Hippocampal formation (tissue), 2 donors: ENCODE measurements around the gene DOCK3.
"Not testable (repeated sequence)": the region's sequence is repeated elsewhere in the genome, so short reads cannot be mapped to it uniquely, and the experiment has no call there.

Experiments
- DNase-seq, 2 donors: peaks; one replicate each; lab custom pipeline; 2025; lab: John Stamatoyannopoulos, UW

DOCK3 gene

DNA sequence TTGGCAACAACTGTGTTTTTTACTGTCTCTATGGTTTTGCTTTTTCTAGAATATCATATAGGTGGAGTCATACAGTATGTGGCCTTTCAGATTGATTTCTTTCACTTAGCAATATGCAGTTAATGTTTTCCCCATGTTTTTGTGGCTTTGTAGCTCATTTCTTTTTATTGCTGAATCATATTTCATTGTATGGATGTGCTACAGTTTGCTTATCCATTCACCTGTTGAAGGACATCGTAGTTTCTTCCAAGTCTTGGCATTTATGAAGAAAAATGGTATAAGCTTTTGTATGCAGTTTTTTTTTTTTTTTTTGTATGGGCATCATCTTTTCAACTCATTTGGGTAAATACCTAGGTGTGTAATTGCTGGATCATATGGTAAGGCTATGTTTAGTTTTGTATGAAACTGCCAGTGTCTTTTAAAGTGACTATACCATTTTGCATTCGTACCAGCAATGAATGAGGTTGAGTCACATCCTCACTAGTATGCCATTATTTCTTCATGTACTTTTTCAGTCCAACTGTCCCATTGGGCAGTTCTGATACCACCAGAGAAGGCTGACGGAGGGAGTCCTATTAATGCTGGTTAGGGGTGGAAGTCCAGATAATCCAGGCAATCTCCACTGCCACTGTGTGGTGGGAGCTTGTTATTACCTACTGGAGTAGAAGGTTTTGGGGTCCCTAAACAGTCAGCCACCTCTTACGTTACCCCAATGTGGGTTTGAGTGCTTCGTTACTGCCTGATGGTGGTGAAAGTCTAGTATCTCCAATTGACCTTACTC, 210.5 kb downstream of the DOCK3 start:
- DNase-seq: no peak

DNA sequence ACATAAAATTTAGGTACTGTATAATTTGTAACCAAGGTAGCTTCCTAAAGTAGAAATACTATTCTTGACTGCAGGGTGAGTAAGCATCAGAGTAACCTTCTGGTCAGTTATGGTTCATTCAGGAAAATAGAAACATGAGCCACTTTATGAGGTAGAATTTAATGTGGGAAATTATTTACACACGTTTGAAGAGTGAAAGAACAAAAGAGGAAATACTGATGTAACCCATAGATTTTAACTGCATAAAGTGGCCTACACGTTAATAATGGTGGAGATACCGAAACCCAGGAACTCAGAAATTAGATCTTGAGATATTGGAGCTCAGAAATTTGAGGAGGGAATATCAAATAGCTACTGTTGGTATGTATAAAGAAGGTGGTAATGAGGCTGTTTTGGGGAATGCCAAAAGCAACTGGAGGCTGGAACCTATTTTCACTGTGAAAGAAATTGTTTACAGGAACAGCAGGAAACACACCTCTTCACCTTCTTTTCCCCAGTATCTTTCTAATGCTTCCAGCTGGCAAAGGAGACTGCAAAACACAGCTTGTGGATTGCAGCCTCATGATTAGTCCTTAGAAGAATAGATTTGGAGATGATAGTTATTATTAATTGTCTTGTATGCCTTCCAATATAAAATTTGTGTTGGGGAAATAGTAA, 216.1 kb downstream of the DOCK3 start:
- no peak for DNase-seq

DNA sequence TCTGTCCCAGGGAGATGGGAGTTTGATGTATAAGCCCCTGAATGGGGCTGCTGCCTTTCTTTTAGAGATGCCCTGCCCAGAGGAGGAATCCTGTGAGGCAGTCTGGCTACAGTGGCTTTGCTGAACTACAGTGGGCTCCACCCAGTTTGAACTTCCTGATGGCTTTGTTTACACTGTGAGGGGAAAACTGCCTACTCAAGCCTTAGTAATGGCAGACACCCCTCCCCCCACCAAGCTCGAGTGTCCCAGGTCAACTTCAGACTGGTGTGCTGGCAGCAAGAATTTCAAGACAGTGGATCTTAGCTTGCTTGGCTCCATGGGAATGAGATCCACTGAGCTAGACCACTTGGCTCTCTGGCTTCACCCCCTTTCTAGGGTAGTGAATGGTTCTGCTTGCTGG, 226.4 kb downstream of the DOCK3 start:
- not testable (repeated sequence) for DNase-seq

DNA sequence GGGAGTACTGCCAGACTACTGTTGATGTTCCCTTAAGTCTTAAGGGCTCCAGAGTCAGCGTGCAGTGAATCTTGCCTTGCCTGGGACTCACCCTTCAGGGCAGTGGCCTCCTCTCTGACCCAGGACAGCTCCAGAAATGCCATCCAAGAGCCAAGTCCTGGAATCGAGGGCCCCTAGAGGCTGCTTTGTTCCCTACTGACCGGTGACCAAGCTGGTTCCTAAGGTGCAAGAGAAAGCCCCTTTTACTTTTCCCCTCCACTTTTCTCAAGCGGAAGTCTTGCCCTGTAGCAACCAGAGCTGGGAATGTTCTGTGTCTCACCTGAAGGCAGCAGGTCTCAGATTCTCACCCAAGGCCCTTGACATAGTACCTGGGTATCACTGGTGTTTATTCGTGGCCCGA, 238.0 kb downstream of the DOCK3 start:
- DNase-seq: no peak

DNA sequence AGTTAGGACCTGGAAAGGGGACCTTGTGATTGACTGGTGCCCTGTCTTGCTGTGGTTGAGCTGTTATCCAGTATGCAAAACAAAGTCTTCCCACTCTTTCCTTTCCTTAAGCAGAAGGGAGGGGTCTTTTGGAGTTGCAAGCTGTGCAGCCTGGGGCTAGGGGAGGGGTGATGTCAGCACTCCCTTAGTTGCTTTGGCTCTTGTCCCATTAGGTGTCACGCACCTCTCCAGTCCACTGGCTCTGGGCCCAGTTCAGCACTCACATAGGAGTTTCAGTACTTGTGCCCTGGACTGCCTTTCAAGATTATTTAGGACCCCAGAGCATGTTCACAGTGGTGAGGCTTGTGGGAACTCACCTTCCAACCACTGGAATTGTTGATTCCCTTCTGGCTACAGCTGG, 238.5 kb downstream of the DOCK3 start:
- DNase-seq: no peak

DNA sequence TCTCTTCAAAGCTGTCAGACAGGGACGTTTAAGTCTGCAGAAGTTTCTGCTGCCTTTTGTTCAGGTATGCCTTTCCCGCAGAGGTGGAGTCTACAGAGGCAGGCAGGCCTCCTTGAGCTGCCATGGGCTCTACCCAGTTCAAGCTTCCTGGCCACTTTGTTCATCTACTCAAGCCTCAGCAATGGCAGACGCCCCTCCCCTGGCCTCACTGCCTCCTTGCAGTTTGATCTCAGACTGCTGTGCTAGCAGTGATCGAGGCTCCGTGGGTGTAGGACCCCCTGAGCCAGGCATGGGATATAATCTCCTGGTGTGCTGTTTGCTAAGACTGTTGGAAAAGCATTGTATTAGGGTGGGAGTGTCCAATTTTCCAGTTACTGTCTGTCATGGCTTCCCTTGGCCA, 247.3 kb downstream of the DOCK3 start:
- not testable (repeated sequence) for DNase-seq

DNA sequence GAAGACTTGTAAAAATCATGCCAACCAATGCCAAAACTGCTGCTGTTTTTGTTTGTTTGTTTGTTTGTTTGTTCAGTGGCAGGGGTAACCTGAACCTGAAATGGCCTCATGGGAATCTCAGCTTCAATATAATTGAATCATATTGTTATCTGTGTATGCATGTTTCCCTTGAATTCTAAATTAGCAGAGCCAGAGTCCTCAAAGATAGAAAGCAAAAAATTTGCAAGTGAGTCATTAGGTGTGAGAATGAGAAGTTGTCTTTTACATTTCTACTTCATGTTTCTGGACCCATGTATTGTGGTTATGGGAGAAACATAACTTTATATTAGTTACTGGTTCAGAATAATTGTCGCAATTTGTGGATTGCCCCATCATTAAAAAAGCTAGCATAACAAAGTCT, 249.2 kb downstream of the DOCK3 start:
- no peak for DNase-seq

DNA sequence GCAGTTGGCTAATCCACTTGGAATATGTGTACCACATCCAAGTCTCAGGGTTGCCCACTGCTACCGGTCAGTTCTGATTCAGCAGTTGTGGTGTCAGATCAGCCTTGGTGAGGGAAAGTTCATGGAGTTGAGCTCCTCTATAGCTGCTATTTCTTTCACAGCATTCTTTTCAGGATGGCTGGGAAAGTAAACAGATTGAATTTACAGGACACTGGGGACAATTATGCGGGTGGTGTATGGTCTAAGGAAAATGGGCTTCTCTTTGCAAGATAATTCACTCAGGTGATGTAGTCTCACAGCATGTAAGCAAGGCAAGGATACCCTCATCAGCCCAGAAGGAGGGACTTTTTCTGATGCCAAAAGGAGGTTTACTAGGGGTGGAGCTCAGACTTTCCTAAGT, 249.9 kb downstream of the DOCK3 start:
- no peak for DNase-seq

DNA sequence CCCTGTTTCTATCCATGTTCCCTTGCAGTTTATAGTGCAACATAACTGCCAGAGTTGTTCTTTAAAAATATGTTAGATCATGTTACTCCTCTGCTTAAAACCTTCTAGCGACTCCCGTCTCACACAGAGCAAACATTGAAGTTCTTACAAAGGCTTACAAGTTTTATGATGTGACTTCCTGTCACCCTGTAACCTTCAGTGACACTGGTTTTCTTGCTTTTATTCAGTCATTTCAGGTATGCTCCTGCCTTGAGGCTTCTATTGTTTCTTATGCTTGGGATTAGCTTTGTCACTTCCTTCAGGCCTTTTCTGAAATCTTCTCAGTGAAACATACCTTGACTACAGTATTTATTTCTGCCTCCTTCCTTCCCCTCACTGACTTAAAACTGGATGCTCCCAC, 252.1 kb downstream of the DOCK3 start:
- DNase-seq: no peak

DNA sequence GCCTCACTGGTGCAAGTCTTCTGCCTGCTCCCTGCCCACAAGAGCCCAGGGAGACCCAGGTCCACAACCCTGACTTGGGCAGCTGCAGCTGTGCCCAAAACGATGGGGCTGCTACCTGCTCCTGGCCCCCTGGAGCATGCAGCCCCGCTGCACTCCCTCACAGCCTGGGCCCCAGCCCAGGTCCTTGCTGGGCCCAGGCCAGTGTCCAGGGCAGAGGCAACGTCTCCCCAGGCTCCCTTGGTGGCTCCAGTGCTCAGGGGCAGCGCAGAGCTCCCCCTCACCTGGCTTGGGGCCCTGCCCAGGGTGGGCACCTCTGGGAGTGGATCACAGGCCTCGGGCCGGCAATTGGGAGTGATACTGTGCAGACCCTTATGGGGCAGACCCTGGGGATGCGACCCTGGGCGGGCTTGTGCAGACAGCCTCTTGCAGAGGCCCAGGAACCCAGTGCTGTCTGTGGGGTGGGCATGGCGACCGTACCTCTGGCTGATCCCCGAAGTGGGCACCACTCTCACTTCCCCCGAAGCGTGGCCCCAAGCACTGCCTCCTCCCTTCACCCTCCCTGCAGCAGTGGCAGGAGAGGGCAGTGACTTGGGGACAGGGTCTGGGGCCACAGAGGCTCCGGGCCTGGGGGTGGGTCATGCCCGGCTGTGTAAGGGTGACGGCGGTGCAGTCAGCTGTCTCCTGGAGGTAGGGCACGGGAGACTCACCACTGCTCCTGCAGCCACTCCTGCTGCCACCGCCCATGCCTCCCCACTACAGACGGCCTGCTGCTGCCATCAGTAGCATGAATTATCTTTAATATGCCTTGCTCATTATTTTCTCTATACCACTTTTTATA, 255.9 kb downstream of the DOCK3 start:
- DNase-seq: no peak

DNA sequence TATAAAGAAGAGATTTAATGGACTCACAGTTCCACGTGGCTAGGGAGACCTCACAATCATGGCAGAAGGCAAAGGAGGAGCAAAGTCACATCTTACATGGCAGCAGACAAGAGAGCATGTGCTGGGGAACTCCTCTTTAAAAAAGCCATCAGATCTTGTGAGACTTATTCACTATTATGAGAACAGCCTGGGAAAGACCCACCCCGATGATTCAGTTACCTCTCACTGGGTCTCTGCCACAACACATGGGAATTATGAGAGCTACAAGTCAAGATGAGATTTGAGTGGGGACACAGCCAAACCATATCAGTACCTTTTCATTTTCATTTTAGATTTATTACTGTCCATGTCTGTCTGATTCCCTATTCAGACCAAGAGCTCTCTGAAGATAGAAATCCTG, 258.2 kb downstream of the DOCK3 start:
- DNase-seq: not testable (repeated sequence)

DNA sequence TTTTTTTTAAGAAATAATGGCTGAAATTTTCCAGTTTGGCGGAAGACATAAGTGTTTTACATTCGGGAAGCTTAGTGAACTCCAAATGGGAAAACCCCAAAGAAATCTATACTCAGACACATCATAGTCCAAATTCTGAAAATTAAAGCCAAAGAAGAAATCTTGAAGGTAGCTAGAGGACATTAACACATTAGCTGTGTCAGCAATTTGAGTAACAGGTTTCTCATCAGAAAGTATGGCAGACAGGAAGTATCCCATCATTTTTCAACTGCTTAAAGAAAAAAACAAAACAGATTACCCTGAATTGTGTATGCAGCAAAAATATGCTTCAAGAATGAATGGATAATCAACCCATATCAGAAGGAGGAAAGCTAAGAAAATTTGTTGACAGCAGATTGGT, 261.7 kb downstream of the DOCK3 start:
- DNase-seq: no peak

DNA sequence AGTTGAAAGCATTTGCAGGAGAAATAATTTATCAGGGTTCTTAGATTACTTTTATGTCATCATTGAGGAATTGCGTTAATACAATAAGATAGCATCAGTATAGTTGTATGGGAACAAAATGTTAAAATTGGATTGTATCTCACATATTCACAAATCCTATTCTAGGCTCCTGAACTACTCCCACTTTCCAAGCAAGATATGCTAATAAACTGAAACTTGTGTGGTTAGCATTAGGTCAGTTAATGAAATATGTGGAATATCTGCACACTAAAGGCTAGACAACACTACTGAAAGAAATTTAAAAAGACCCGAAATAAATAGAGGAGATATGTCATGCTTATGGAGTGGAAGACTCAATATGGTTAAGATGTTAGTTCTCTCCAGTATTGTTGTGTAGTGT, 272.7 kb downstream of the DOCK3 start:
- no peak for DNase-seq

DNA sequence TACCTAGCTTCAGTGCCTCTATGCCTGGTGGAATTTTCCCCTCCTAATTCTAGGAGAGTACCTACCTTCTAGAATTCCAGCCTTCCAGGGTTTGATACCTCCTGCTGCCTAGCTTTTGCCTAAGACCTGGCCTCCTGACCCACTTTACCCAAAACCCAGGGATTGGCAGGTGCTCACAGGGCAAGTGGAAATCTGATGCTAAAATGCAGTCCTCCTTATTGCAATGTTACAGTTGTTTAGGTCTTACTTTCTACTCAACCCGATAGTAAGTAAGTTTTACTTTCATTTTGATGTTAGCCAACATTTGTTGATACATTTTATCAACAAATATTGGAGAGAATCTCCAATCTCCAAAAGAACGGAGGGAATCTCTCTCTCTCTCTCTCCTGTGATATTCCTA, 275.9 kb downstream of the DOCK3 start:
- DNase-seq: no peak

DNA sequence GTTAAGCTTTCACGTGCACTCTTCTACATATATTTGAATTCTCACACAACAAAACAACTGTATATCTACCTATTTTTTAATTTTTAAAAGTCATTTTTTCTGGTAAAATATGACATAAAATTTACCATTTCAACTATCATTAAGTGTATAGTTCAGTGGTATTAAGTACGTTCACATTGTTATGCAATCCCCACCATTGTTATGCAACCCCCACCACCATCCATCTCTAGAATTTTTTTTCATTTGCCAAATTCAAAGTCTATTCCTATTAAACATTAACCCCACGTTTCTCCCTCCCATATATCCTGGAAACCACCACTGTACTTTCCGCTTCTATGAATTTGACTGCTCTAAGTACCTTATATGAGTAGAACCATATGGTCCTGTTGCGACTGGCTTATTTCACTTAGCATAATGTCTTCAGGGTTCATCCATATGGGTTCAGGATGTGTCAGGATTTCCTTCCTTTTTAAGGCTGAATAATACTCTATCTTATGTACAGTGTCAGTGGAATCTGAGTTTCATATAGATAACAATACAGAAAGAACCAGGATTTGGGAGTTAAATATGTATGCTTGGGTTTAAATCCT, 279.2 kb downstream of the DOCK3 start:
- no peak for DNase-seq

DNA sequence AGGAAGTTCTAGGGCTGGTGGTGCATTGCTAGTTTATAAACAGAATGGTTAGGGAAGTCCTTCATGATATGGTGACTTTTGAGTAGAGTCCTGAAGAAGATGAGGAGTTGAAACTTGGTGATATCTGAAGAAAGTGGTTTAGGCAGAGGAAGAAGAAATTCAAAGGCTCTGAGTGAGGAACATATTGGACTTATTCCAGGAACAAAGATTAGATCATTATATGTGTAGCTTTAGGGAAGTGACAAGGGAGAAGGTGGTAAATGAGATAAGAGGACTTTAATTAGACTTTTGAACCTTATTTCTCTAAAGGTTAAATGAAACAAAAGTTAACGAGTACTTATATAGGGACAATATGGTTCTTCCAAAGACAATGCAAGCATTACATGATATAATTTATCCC, 286.7 kb downstream of the DOCK3 start:
- no peak for DNase-seq

DNA sequence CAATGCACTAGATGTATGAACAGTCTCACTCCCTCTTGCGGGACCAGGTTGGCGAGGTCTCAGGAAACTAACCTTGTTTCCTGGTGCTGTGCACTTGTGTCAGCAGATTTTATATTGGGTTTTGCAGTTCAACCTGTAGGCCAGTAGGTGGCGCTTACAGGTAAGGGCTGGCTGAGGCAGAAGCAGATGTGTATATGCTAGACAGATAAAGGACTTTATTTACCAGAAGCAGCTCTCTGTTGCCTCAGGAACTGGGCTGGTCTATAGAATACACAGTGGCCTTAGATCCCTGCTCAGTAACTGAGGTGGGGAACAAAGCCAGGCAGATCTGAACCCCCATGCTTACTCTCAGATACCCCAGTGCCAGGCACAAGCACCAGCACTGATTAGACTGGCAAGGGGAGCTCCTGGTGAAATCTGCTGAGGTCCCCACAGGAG, 296.8 kb downstream of the DOCK3 start:
- no peak for DNase-seq

DNA sequence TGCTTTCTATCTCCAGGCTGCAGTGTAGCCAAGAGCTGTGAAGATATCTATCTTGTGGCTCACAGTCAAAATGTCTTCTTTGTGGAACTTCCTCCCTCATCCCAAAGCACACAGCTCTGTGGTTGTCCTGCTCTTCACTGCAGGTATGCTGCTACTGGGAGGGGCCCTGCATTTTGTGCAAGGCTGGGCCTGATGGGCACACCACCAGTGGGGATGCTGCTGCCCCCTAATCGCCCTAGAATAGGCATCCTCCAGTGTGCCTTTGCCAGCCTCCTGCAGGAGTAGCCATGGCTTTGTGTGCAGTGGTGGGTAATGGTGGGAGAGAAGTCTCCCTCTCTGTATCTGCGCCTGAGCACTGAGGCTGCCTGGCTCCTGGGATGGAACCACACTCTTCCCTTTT, 297.3 kb downstream of the DOCK3 start:
- no peak for DNase-seq

DNA sequence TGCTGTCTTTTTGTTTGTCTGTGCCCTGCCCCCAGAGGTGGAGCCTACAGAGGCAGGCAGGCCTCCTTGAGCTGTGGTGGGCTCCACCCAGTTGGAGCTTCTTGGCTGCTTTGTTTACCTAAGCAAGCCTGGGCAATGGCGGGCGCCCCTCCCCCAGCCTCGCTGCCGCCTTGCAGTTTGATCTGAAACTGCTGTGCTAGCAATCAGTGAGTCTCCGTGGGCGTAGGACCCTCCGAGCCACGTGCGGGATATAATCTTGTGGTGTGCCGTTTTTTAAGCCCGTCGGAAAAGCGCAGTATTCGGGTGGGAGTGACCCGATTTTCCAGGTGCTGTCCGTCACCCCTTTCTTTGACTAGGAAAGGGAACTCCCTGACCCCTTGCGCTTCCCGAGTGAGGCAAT, 303.9 kb downstream of the DOCK3 start:
- DNase-seq: not testable (repeated sequence)

DNA sequence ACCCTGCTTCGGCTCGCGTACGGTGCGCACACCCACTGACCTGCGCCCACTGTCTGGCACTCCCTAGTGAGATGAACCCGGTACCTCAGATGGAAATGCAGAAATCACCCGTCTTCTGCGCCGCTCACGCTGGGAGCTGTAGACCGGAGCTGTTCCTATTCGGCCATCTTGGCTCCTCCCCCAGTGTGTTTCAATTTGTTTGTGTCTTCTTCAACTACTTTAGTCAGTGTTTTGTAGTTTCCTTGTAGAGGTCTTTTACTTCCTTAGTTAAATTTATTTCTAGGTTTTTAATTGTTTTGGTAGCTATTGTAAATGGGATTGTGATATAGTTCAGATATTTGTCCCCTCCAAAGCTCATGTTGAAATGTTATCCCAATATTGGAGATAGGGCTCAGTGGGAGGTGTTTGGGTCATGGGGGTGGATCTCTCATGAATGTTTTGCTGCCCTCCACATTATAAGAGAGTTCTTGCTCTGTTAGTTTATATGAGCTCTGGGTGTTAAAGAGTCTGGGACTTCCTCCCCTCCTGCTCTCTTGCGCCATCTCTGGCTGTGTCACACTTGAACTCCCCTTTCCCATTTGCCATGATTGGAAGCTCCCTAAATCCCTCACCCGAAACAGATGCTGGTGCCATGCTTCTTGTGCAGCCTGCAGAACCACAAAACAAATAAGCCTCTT, 304.4 kb downstream of the DOCK3 start:
- no peak for DNase-seq

DNA sequence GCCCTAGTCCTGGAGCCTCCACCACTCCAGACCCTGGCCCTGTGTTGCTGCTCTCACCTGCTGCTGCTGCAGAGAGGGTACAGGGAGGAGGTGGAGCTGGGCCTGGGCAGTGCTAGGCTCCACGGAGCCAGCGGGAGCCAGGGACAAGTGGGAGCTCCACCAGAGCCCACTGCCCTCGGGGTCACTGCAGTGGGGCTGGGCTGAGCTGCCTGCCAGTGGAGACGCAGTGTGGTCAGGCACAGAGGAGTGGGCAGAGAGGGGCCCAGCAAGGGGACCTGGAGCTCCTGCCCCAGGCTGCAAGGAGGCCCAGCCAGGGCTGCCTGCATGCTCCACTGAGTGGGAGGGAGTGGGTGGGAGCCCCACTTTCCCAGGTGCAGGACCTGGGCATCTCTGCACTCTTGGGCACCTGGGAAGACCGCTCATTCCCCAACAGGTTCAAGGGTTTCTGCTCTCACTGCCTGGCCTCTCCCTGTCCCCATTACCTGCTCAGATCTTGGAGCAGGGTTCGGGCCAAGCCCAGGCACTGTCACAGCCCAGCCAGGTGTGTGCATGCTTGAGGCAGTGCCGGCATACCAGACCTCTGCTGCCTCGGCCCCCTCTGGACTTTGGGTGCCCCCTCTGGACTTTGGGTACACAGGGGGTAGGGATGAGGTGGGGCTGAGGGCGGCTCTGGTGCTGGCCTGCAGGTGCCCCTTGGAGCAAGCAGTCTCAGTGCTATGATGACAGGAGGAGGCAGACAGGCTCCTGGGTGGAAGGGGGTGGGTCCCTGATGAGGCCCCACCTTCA, 308.0 kb downstream of the DOCK3 start:
- DNase-seq: no peak
